HEK293 (cell line): ENCODE measurements around the gene UBE2J2.

Experiments used
- CTCF ChIA-PET: fragments of 350-600 bp; formaldehyde crosslinking; extraction: SDS; loops from one replicate; lab custom pipeline; 2021; ENCODE audit warnings: antibody characterized with exemption; lab: Yijun Ruan, JAX
- POLR2A ChIA-PET: fragments of 300-600 bp; formaldehyde crosslinking; extraction: SDS; loops from one replicate; lab custom pipeline; 2020; ENCODE audit warnings: antibody characterized with exemption, inconsistent platforms; lab: Yijun Ruan, JAX
- H3K27ac ChIP-seq: fragments of 200-500 bp; sonication (Bioruptor generic); 2 replicates; pipeline ENCODE4 v1.5.1; 2014; ENCODE audit warnings: low read depth, low read length, control low read depth, inconsistent platforms; ENCODE audit errors: extremely low read depth
- H3K36me3 ChIP-seq, 2 experiments: fragments of 200-500 bp in 1 of 2; sonication (Bioruptor generic) in 1 of 2; 1 replicate in 1 of 2; 2 replicates in 1 of 2; pipeline ENCODE4 v1.5.1; 2014 to 2017; ENCODE audit warnings: inconsistent platforms in 2 of 2, low read length in 2 of 2; ENCODE audit not compliant: control insufficient read depth in 2 of 2, insufficient read depth in 1 of 2
- H3K4me1 ChIP-seq: fragments of 200-500 bp; sonication (Bioruptor generic); 2 replicates; pipeline ENCODE4 v1.5.1; 2014; ENCODE audit warnings: mild to moderate bottlenecking, low read length, inconsistent platforms; ENCODE audit not compliant: control insufficient read depth, insufficient read depth
- H3K4me3 ChIP-seq: 2 replicates; pipeline ENCODE4 v1.5.1; 2011; ENCODE audit warnings: low read depth, mild to moderate bottlenecking, control low read depth, low read length, moderate library complexity
- H3K9me3 ChIP-seq: fragments of 200-500 bp; sonication (Bioruptor generic); 2 replicates; pipeline ENCODE4 v1.5.1; 2014; ENCODE audit warnings: low read depth, low read length, inconsistent platforms; ENCODE audit not compliant: control insufficient read depth, insufficient read depth
- AEBP2 ChIP-seq: fragments of 450-650 bp; formaldehyde crosslinking; IDR thresholded peaks from 2 replicates; pipeline ENCODE4 v1.5.1; 2016; ENCODE audit warnings: missing biosample characterization, missing genetic modification characterization, borderline replicate concordance
- HOXA7 ChIP-seq: sonication (generic); formaldehyde crosslinking; IDR thresholded peaks from 2 replicates; pipeline ENCODE4 v1.8.1; 2022; ENCODE audit warnings: missing genetic modification reagents, borderline replicate concordance
- HOXD13 ChIP-seq: sonication (generic); formaldehyde crosslinking; IDR thresholded peaks from 2 replicates; pipeline ENCODE4 v1.8.0; 2022; ENCODE audit warnings: missing genetic modification reagents, borderline replicate concordance
- OVOL3 ChIP-seq: fragments of 450-650 bp; formaldehyde crosslinking; IDR thresholded peaks from 2 replicates; pipeline ENCODE4 v1.5.1; 2016; ENCODE audit warnings: missing biosample characterization, missing genetic modification characterization
- SALL2 ChIP-seq: fragments of 450-650 bp; formaldehyde crosslinking; IDR thresholded peaks from 2 replicates; pipeline ENCODE4 v1.5.0; 2017; ENCODE audit warnings: missing biosample characterization, mild to moderate bottlenecking, missing genetic modification characterization, borderline replicate concordance
- ZBTB26 ChIP-seq: fragments of 450-650 bp; formaldehyde crosslinking; optimal IDR thresholded peaks from 2 replicates; pipeline ENCODE3; 2016; ENCODE audit warnings: missing biosample characterization, mild to moderate bottlenecking, missing genetic modification characterization
- ZNF155 ChIP-seq: fragments of 450-650 bp; formaldehyde crosslinking; IDR thresholded peaks from 2 replicates; pipeline ENCODE4 v1.5.1; 2016; ENCODE audit warnings: missing biosample characterization, missing genetic modification characterization
- ZNF223 ChIP-seq: fragments of 450-650 bp; formaldehyde crosslinking; IDR thresholded peaks from 2 replicates; pipeline ENCODE4 v1.5.1; 2016; ENCODE audit warnings: missing biosample characterization, missing genetic modification characterization
- ZNF280C ChIP-seq: fragments of 450-650 bp; formaldehyde crosslinking; IDR thresholded peaks from 2 replicates; pipeline ENCODE4 v1.5.1; 2016; ENCODE audit warnings: missing biosample characterization, missing genetic modification characterization
- ZNF362 ChIP-seq: fragments of 450-650 bp; formaldehyde crosslinking; IDR thresholded peaks from 2 replicates; pipeline ENCODE4 v1.5.1; 2016; ENCODE audit warnings: missing biosample characterization, missing genetic modification characterization
- ZNF518A ChIP-seq: fragments of 450-650 bp; formaldehyde crosslinking; conservative IDR thresholded peaks from 2 replicates; pipeline ENCODE4 v1.5.1; 2016; ENCODE audit warnings: low read depth, missing biosample characterization, missing genetic modification characterization
- ZNF558 ChIP-seq: fragments of 450-650 bp; formaldehyde crosslinking; IDR thresholded peaks from 2 replicates; pipeline ENCODE4 v1.5.1; 2016; ENCODE audit warnings: missing biosample characterization, missing genetic modification characterization
- ZNF560 ChIP-seq: fragments of 450-650 bp; formaldehyde crosslinking; IDR thresholded peaks from 2 replicates; pipeline ENCODE4 v1.5.1; 2017; ENCODE audit warnings: missing biosample characterization, missing genetic modification characterization, borderline replicate concordance
- ZNF600 ChIP-seq: fragments of 450-650 bp; formaldehyde crosslinking; IDR thresholded peaks from 2 replicates; pipeline ENCODE4 v1.5.1; 2016; ENCODE audit warnings: missing biosample characterization, missing genetic modification characterization
- ZNF621 ChIP-seq: fragments of 450-650 bp; formaldehyde crosslinking; IDR thresholded peaks from 2 replicates; pipeline ENCODE4 v1.5.1; 2017; ENCODE audit warnings: missing biosample characterization, missing genetic modification characterization
- ZNF670 ChIP-seq: fragments of 450-650 bp; formaldehyde crosslinking; IDR thresholded peaks from 2 replicates; pipeline ENCODE4 v1.5.1; 2016; ENCODE audit warnings: missing biosample characterization, missing genetic modification characterization, low read depth
- ZSCAN16 ChIP-seq: fragments of 450-650 bp; formaldehyde crosslinking; IDR thresholded peaks from 2 replicates; pipeline ENCODE4 v1.5.1; 2016; ENCODE audit warnings: missing biosample characterization, missing genetic modification characterization

The UBE2J2 gene

GRCh38 chr1:1262071-1262470 lies 11.6 kb downstream of the UBE2J2 start:
- H3K36me3 ChIP-seq = peaks cover 3 to 89% of the 10 kb centered on the region in 2 experiments; a peak in 2 of 3 replicates
- CTCF ChIA-PET = no interaction called here
- H3K9me3 ChIP-seq = no peaks in the 10 kb centered on the region
- TF ChIP-seq ZNF280C (tag by site-specific recombination) (no peak), ZNF560 (tag by site-specific recombination) (no peak), ZNF600 (tag by site-specific recombination) (no peak), ZNF558 (no peak), ZNF670 (tag by site-specific recombination) (no peak), SALL2 (tag by site-specific recombination) (no peak), ZSCAN16 (no peak), HOXD13 (no peak), ZNF621 (tag by site-specific recombination) (no peak), OVOL3 (tag by site-specific recombination) (no peak), ZNF362 (no peak), ZBTB26 (tag by site-specific recombination) (no peak), ZNF155 (tag by site-specific recombination) (no peak), HOXA7 (CRISPR knock-in tag) (no peak), ZNF223 (tag by site-specific recombination) (no peak), AEBP2 (tag by site-specific recombination) (no peak), ZNF518A (tag by site-specific recombination) (no peak)
- no peak overlapping the region for H3K4me3 ChIP-seq
- POLR2A ChIA-PET = interaction anchor here (1.0 kb wide), 1 partner anchor 11 kb away, joined by 3 read pairs; the partner anchor contains the start of gene UBE2J2
- H3K27ac ChIP-seq = no peak overlapping the region
- H3K4me1 ChIP-seq = no peaks in the 10 kb centered on the region
